Right lung (tissue), 5 donors: Measurements from ENCODE around the gene SLC6A8. TPM values are rescaled to one million over a fixed set of nuclear protein-coding genes. Genes with fewer than 3 reads are reported as not detected.

ENCODE experiments used
- polyA plus RNA-seq, 5 donors: library from polyadenylated mRNA; unstranded; fragments of 120-200 nt; gene quantifications; one replicate each; pipeline versions ENCODE4 v1.2.1 to v1.2.3, GENCODE V29; 2013; ENCODE audit warnings: inconsistent platforms in 1 of 5, low replicate concordance in 1 of 5; ENCODE audit not compliant: insufficient read length in 5 of 5, insufficient read depth in 1 of 5

Gene SLC6A8
- polyA plus RNA-seq, 5 donors, result 3.7 to 9.8 (median 7.8) TPM

Other genes with a start within 250 kb of the SLC6A8 start
- gene TREX2, start 241.9 kb upstream of the SLC6A8 start, polyA plus RNA-seq, result 1 to 10 TPM in 1 of 5 donors, under 1 TPM in 4; 0.35 to 1.2 (median 0.76) TPM
- 10 to 100 TPM; 27.1 to 45.0 (median 36.5) TPM for gene HAUS7, start 217.3 kb upstream of the SLC6A8 start, polyA plus RNA-seq
- gene BGN, start 192.9 kb upstream of the SLC6A8 start, polyA plus RNA-seq, result 100 to 1,000 TPM; 124 to 242 (median 164) TPM
- gene ATP2B3, start 170.3 kb upstream of the SLC6A8 start, polyA plus RNA-seq, result under 1 TPM; 0.17 to 0.43 (median 0.29) TPM
- 10 to 100 TPM; 11.3 to 20.1 (median 12.6) TPM for gene CCNQ, start 88.8 kb upstream of the SLC6A8 start, polyA plus RNA-seq
- gene DUSP9, start 40.7 kb upstream of the SLC6A8 start, polyA plus RNA-seq, result under 1 TPM in 3 of 5 donors, not detected in 2; 0.12 to 0.69 (median 0.45) TPM
- 1 to 10 TPM in 1 of 5 donors, under 1 TPM in 4; 0.54 to 1.1 (median 0.64) TPM for gene PNCK, start 14.1 kb upstream of the SLC6A8 start, polyA plus RNA-seq
- gene BCAP31, start 36.5 kb downstream of the SLC6A8 start, polyA plus RNA-seq, result 100 to 1,000 TPM; 119 to 161 (median 139) TPM
- gene ABCD1, start 36.9 kb downstream of the SLC6A8 start, polyA plus RNA-seq, result 10 to 100 TPM in 1 of 5 donors, 1 to 10 TPM in 4; 5.7 to 11.7 (median 7.2) TPM
- gene PLXNB3, start 76.3 kb downstream of the SLC6A8 start, polyA plus RNA-seq, result 1 to 10 TPM; 2.1 to 4.1 (median 3.7) TPM
- gene SRPK3, start 93.1 kb downstream of the SLC6A8 start, polyA plus RNA-seq, result 10 to 100 TPM in 1 of 5 donors, 1 to 10 TPM in 3, under 1 TPM in 1; 0.63 to 14.2 (median 1.4) TPM
- 10 to 100 TPM; 48.9 to 75.0 (median 52.7) TPM for gene IDH3G, start 106.4 kb downstream of the SLC6A8 start, polyA plus RNA-seq
- gene SSR4, start 106.7 kb downstream of the SLC6A8 start, polyA plus RNA-seq, result 100 to 1,000 TPM; 152 to 222 (median 163) TPM
- 10 to 100 TPM in 3 of 5 donors, 1 to 10 TPM in 2; 8.5 to 13.9 (median 10.4) TPM for gene PDZD4, start 142.6 kb downstream of the SLC6A8 start, polyA plus RNA-seq
- gene L1CAM, start 198.2 kb downstream of the SLC6A8 start, polyA plus RNA-seq, result under 1 TPM; 0.13 to 0.44 (median 0.20) TPM
- gene AVPR2, start 216.7 kb downstream of the SLC6A8 start, polyA plus RNA-seq, result 1 to 10 TPM in 1 of 5 donors, under 1 TPM in 4; 0.58 to 1.3 (median 0.73) TPM
- 10 to 100 TPM; 17.1 to 29.6 (median 25.4) TPM for gene ARHGAP4, start 238.3 kb downstream of the SLC6A8 start, polyA plus RNA-seq
- 10 to 100 TPM; 48.0 to 85.6 (median 53.5) TPM for gene NAA10, start 247.1 kb downstream of the SLC6A8 start, polyA plus RNA-seq